Liver (tissue), 9 donors: Measurements from ENCODE around the gene NBAS. TPM values are rescaled to one million over a fixed set of nuclear protein-coding genes. Genes with fewer than 3 reads are reported as not detected.

Source experiments
- DNase-seq: peaks from one replicate; pipeline ENCODE4 v3.0.0-alpha.2; 2017; ENCODE audit warnings: low spot score
- H3K27ac ChIP-seq, 2 donors: one replicate each; pipeline ENCODE4 v1.7.0; 2013; ENCODE audit warnings: inconsistent platforms in 2 of 2, low read length in 2 of 2, control low read depth in 1 of 2, low read depth in 1 of 2, mild to moderate bottlenecking in 1 of 2
- H3K27me3 ChIP-seq, 4 donors: one replicate each; pipeline versions ENCODE4 v1.6.1 to v1.7.0; 2013; ENCODE audit warnings: low read length in 3 of 4, inconsistent platforms in 1 of 4, mild to moderate bottlenecking in 1 of 4, moderate library complexity in 1 of 4; ENCODE audit not compliant: control insufficient read depth in 4 of 4, insufficient read depth in 4 of 4
- H3K36me3 ChIP-seq, 4 donors: one replicate each; pipeline versions ENCODE4 v1.6.1 to v1.7.0; 2013; ENCODE audit warnings: low read length in 3 of 4, mild to moderate bottlenecking in 3 of 4, low read depth in 1 of 4, moderate library complexity in 1 of 4; ENCODE audit not compliant: control insufficient read depth in 4 of 4, insufficient read depth in 3 of 4
- H3K4me1 ChIP-seq, 4 donors: one replicate each; pipeline versions ENCODE4 v1.6.1 to v1.7.0; 2013; ENCODE audit warnings: low read length in 3 of 4, mild to moderate bottlenecking in 3 of 4, moderate library complexity in 1 of 4; ENCODE audit not compliant: control insufficient read depth in 4 of 4, insufficient read depth in 4 of 4
- H3K4me3 ChIP-seq, 3 donors: one replicate each; pipeline versions ENCODE4 v1.6.1 to v1.7.0; 2013; ENCODE audit warnings: low read length in 3 of 3, control low read depth in 1 of 3, low read depth in 1 of 3, mild to moderate bottlenecking in 1 of 3
- H3K9ac ChIP-seq, 2 donors: one replicate each; pipeline ENCODE4 v1.7.0; 2013; ENCODE audit warnings: low read length in 2 of 2, mild to moderate bottlenecking in 2 of 2, moderate library complexity in 2 of 2, control low read depth in 1 of 2, low read depth in 1 of 2
- H3K9me3 ChIP-seq, 4 donors: one replicate each; pipeline versions ENCODE4 v1.6.1 to v1.7.0; 2013; ENCODE audit warnings: low read length in 3 of 4; ENCODE audit not compliant: control insufficient read depth in 4 of 4
- ATF3 ChIP-seq: IDR thresholded peaks from 2 replicates; pipeline ENCODE4 v1.6.1; 2016; ENCODE audit warnings: antibody characterized with exemption
- CTCF ChIP-seq: fragments of 150-350 bp; IDR thresholded peaks from 2 replicates; pipeline ENCODE4 v1.5.1; 2017; ENCODE audit warnings: improper control_type of control experiment, low read depth, low read length; ENCODE audit not compliant: missing input control
- EGR1 ChIP-seq, 2 donors: IDR thresholded peaks; 2 replicates each; pipeline ENCODE4 v1.6.1; 2016 to 2018; ENCODE audit warnings: antibody characterized with exemption in 2 of 2, low read depth in 2 of 2
- FOXA1 ChIP-seq: IDR thresholded peaks from 2 replicates; pipeline ENCODE4 v1.6.1; 2016; ENCODE audit warnings: antibody characterized with exemption
- FOXA2 ChIP-seq: IDR thresholded peaks from 2 replicates; pipeline ENCODE4 v1.6.1; 2016; ENCODE audit warnings: antibody characterized with exemption
- GABPA ChIP-seq, 2 donors: IDR thresholded peaks in 1 of 2; conservative IDR thresholded peaks in 1 of 2; 2 replicates each; pipeline ENCODE4 v1.6.1; 2016; ENCODE audit warnings: antibody characterized with exemption in 2 of 2, mild to moderate bottlenecking in 1 of 2, moderate library complexity in 1 of 2
- HNF4A ChIP-seq, 2 donors: conservative IDR thresholded peaks; 2 replicates each; pipeline ENCODE4 v1.6.1; 2016; ENCODE audit warnings: antibody characterized with exemption in 2 of 2, mild to moderate bottlenecking in 2 of 2
- HNF4G ChIP-seq: IDR thresholded peaks from 2 replicates; pipeline ENCODE4 v1.6.1; 2016; ENCODE audit warnings: antibody characterized with exemption
- JUND ChIP-seq, 2 donors: IDR thresholded peaks; 2 replicates each; pipeline ENCODE4 v1.6.1; 2016; ENCODE audit warnings: antibody characterized with exemption in 2 of 2
- MAX ChIP-seq: IDR thresholded peaks from 2 replicates; pipeline ENCODE4 v1.6.1; 2016; ENCODE audit warnings: antibody characterized with exemption
- NR2F2 ChIP-seq: IDR thresholded peaks from 2 replicates; pipeline ENCODE4 v1.6.1; 2016; ENCODE audit warnings: antibody characterized with exemption
- RAD21 ChIP-seq, 2 donors: IDR thresholded peaks; 2 replicates each; pipeline ENCODE4 v1.6.1; 2016; ENCODE audit warnings: antibody characterized with exemption in 2 of 2, mild to moderate bottlenecking in 2 of 2
- REST ChIP-seq: IDR thresholded peaks from 2 replicates; pipeline ENCODE4 v1.6.1; 2016; ENCODE audit warnings: antibody characterized with exemption, mild to moderate bottlenecking
- RXRA ChIP-seq, 2 donors: IDR thresholded peaks; 2 replicates each; pipeline ENCODE4 v1.6.1; 2017 to 2018; ENCODE audit warnings: antibody characterized with exemption in 2 of 2, mild to moderate bottlenecking in 1 of 2
- SP1 ChIP-seq: IDR thresholded peaks from 2 replicates; pipeline ENCODE4 v1.6.1; 2018; ENCODE audit warnings: antibody characterized with exemption, mild to moderate bottlenecking
- TAF1 ChIP-seq: conservative IDR thresholded peaks from 2 replicates; pipeline ENCODE4 v1.6.1; 2016; ENCODE audit warnings: antibody characterized with exemption, mild to moderate bottlenecking
- YY1 ChIP-seq: IDR thresholded peaks from 2 replicates; pipeline ENCODE4 v1.6.1; 2016; ENCODE audit warnings: antibody characterized with exemption, mild to moderate bottlenecking
- ZBTB33 ChIP-seq: IDR thresholded peaks from 2 replicates; pipeline ENCODE4 v1.6.1; 2016; ENCODE audit warnings: antibody characterized with exemption
- WGBS: extraction: QIAGEN DNeasy Blood & Tissue Kit; methylation state at CpG from one replicate; pipeline ENCODE4 v1.1.7; 2013; 5-methylcytosine and 5-hydroxymethylcytosine counted together
- polyA plus RNA-seq, 2 donors: library from polyadenylated mRNA; stranded (reverse) in 1 of 2; unstranded in 1 of 2; fragments of 200-250 nt in 1 of 2; fragments of >200 nt in 1 of 2; fragmentation: Nextera tagmentation in 1 of 2; extraction: Ambion mirVana in 1 of 2; gene quantifications; one replicate each; pipeline versions ENCODE4 v1.2.1 to v1.2.3, GENCODE V29; 2013 to 2015
- total RNA-seq, 2 donors: library from RNA; depleted of rRNA; stranded (reverse); fragments of >200 nt; gene quantifications; one replicate each; pipeline ENCODE4 v1.2.3, GENCODE V29; 2014
- donor health status: healthy.
- donor health status: healthy.
- donor health status: healthy.
- donor health status: healthy.
- donor health status: healthy.

Gene NBAS
- total and polyA plus RNA-seq, 4 donors = 10.5 to 40.0 (median 18.9) TPM

- WGBS = 94% methylated on average over 1 of the region's 1 CpG
- DNase-seq = no peak
- H3K4me1 ChIP-seq = no peaks in the 10 kb centered on the region
- H3K36me3 ChIP-seq = peaks cover 2 to 26% (median 3%) of the 10 kb centered on the region in 4 donors
- no peak overlapping the region for H3K9ac ChIP-seq
- H3K27me3 ChIP-seq = no peaks in the 10 kb centered on the region
- TF ChIP-seq MAX = no peak
- no peak for TF ChIP-seq NR2F2
- no peak for TF ChIP-seq RXRA (IDR thresholded peaks at IDR 0.05)
- TF ChIP-seq JUND (IDR thresholded peaks at IDR 0.05) = no peak
- TF ChIP-seq FOXA2 = no peak
- TF ChIP-seq EGR1 (IDR thresholded peaks at IDR 0.05; ENCODE audit: low read depth in 2 of 2) = no peak
- TF ChIP-seq FOXA1 = no peak
- TF ChIP-seq ZBTB33 = no peak
- TF ChIP-seq REST = no peak
- TF ChIP-seq HNF4A (conservative IDR thresholded peaks at IDR 0.05) = no peak
- no peak for TF ChIP-seq ATF3
- TF ChIP-seq RAD21 (IDR thresholded peaks at IDR 0.05) = no peak
- TF ChIP-seq YY1 = no peak
- TF ChIP-seq CTCF = no peak
- TF ChIP-seq HNF4G = no peak
- no peak for TF ChIP-seq SP1
- no peak for TF ChIP-seq GABPA (IDR thresholded peaks at IDR 0.05 in 1 of 2, conservative IDR thresholded peaks at IDR 0.05 in 1 of 2)
- no peak for TF ChIP-seq TAF1
- H3K27ac ChIP-seq = no peak overlapping the region
- H3K4me3 ChIP-seq = no peak overlapping the region
- H3K9me3 ChIP-seq = no peaks in the 10 kb centered on the region
Observed at GRCh38 chr2:15271941-15272542, 289.1 kb downstream of the NBAS start.
